Suprapubic skin (tissue), 4 donors: Measurements from ENCODE around the gene FAF2. TPM values are rescaled to one million over a fixed set of nuclear protein-coding genes. Genes with fewer than 3 reads are reported as not detected.

ENCODE experiments used
- DNase-seq, 2 donors: peaks; one replicate each; pipeline ENCODE4 v3.0.0-alpha.2; 2019; ENCODE audit warnings: low spot score in 2 of 2
- H3K27ac ChIP-seq: fragments of 200-600 bp; sonication (generic); one replicate; pipeline ENCODE4 v1.5.1; 2019
- H3K27me3 ChIP-seq: fragments of 200-600 bp; sonication (generic); one replicate; pipeline ENCODE4 v1.5.1; 2019
- H3K36me3 ChIP-seq: fragments of 200-600 bp; sonication (generic); one replicate; pipeline ENCODE4 v1.5.1; 2019
- H3K4me1 ChIP-seq: fragments of 200-600 bp; sonication (generic); one replicate; pipeline ENCODE4 v1.5.1; 2019
- H3K4me3 ChIP-seq: fragments of 200-600 bp; sonication (generic); one replicate; pipeline ENCODE4 v1.5.1; 2019; ENCODE audit warnings: mild to moderate bottlenecking
- H3K9me3 ChIP-seq: fragments of 200-600 bp; sonication (generic); one replicate; pipeline ENCODE4 v1.5.1; 2019
- CTCF ChIP-seq, 2 donors: fragments of 200-600 bp in 1 of 2; fragments of 450-650 bp in 1 of 2; sonication (generic) in 1 of 2; IDR thresholded peaks; one replicate each; pipeline ENCODE4 v1.5.1; 2016 to 2019; ENCODE audit warnings: antibody characterized with exemption in 2 of 2, mild to moderate bottlenecking in 1 of 2, moderate library complexity in 1 of 2
- EP300 ChIP-seq: sonication (generic); formaldehyde crosslinking; IDR thresholded peaks from one replicate; pipeline ENCODE4 v1.6.1; 2017; ENCODE audit warnings: antibody characterized with exemption
- POLR2A ChIP-seq, 2 donors: fragments of 450-650 bp; IDR thresholded peaks; one replicate each; pipeline ENCODE4 v1.6.1; 2017; ENCODE audit warnings: antibody characterized with exemption in 2 of 2, mild to moderate bottlenecking in 2 of 2, moderate library complexity in 2 of 2
- POLR2AphosphoS5 ChIP-seq, 3 donors: sonication (generic); formaldehyde crosslinking; IDR thresholded peaks; one replicate each; pipeline ENCODE4 v1.6.1; 2017; ENCODE audit warnings: antibody characterized with exemption in 3 of 3
- WGBS: methylation state at CpG from one replicate; pipeline ENCODE4 v1.1.5; 2018; 5-methylcytosine and 5-hydroxymethylcytosine counted together
- total RNA-seq, 4 donors: library from RNA; depleted of rRNA; stranded (reverse); fragments of >200 nt; gene quantifications; one replicate each; pipeline ENCODE4 v1.1.0, GENCODE V29; 2016

FAF2 gene
- total RNA-seq, 4 donors from 2014 or later, result 28.8 to 41.9 (median 37.1) TPM

GRCh38 chr5:176497852-176498251 is 49.7 kb downstream of the FAF2 start:
- Histone ChIP-seq H3K36me3 (peaks cover 98% of the 10 kb centered on the region), H3K27me3 (no peaks in the 10 kb centered on the region), H3K27ac (no peak overlapping the region), H3K4me1 (no peaks in the 10 kb centered on the region), H3K9me3 (no peaks in the 10 kb centered on the region), H3K4me3 (no peak overlapping the region)
- no peak for TF ChIP-seq CTCF (IDR thresholded peaks at IDR 0.05)
- no peak for TF ChIP-seq EP300
- TF ChIP-seq POLR2AphosphoS5 (IDR thresholded peaks at IDR 0.05), result no peak
- no peak for TF ChIP-seq POLR2A (IDR thresholded peaks at IDR 0.05)
- DNase-seq, result no peak
- 66% methylated on average over 9 of the region's 9 CpGs for WGBS

- Histone ChIP-seq H3K4me1 (no peaks in the 10 kb centered on the region), H3K27ac (no peak overlapping the region), H3K27me3 (no peaks in the 10 kb centered on the region), H3K4me3 (no peak overlapping the region), H3K9me3 (no peaks in the 10 kb centered on the region), H3K36me3 (peaks cover 98% of the 10 kb centered on the region)
- TF ChIP-seq CTCF (IDR thresholded peaks at IDR 0.05), result no peak
- no peak for TF ChIP-seq EP300
- no peak for TF ChIP-seq POLR2AphosphoS5 (IDR thresholded peaks at IDR 0.05)
- TF ChIP-seq POLR2A (IDR thresholded peaks at IDR 0.05), result no peak
- DNase-seq, result no peak
- 94% methylated on average over 5 of the region's 5 CpGs for WGBS
Observed at GRCh38 chr5:176499273-176499672, 51.1 kb downstream of the FAF2 start.

- Histone ChIP-seq H3K36me3 (peaks cover 98% of the 10 kb centered on the region), H3K9me3 (no peaks in the 10 kb centered on the region), H3K27me3 (no peaks in the 10 kb centered on the region), H3K27ac (no peak overlapping the region), H3K4me1 (no peaks in the 10 kb centered on the region), H3K4me3 (no peak overlapping the region)
- TF ChIP-seq POLR2A (IDR thresholded peaks at IDR 0.05) (no peak), EP300 (no peak), CTCF (IDR thresholded peaks at IDR 0.05) (no peak), POLR2AphosphoS5 (IDR thresholded peaks at IDR 0.05) (no peak)
- 96% methylated on average over 3 of the region's 3 CpGs for WGBS
- DNase-seq, result no peak
Observed at GRCh38 chr5:176500511-176500910, 52.3 kb downstream of the FAF2 start.

GRCh38 chr5:176501333-176501732 is 53.1 kb downstream of the FAF2 start:
- DNase-seq, result no peak
- no peak overlapping the region for H3K4me3 ChIP-seq
- no peak overlapping the region for H3K27ac ChIP-seq
- no peaks in the 10 kb centered on the region for H3K9me3 ChIP-seq
- WGBS, result 96% methylated on average over 1 of the region's 1 CpG
- H3K27me3 ChIP-seq, result no peaks in the 10 kb centered on the region
- no peaks in the 10 kb centered on the region for H3K4me1 ChIP-seq
- TF ChIP-seq CTCF (IDR thresholded peaks at IDR 0.05) (no peak), EP300 (no peak), POLR2AphosphoS5 (IDR thresholded peaks at IDR 0.05) (no peak), POLR2A (IDR thresholded peaks at IDR 0.05) (no peak)
- peaks cover 93% of the 10 kb centered on the region for H3K36me3 ChIP-seq

GRCh38 chr5:176503496-176503895 is 55.3 kb downstream of the FAF2 start:
- WGBS, result 89% methylated on average over 5 of the region's 5 CpGs
- TF ChIP-seq EP300 (no peak), POLR2A (IDR thresholded peaks at IDR 0.05) (no peak), CTCF (IDR thresholded peaks at IDR 0.05) (no peak), POLR2AphosphoS5 (IDR thresholded peaks at IDR 0.05) (no peak)
- no peak for DNase-seq
- Histone ChIP-seq H3K4me1 (no peaks in the 10 kb centered on the region), H3K27ac (no peak overlapping the region), H3K36me3 (peaks cover 93% of the 10 kb centered on the region), H3K4me3 (no peak overlapping the region), H3K9me3 (no peaks in the 10 kb centered on the region), H3K27me3 (no peaks in the 10 kb centered on the region)
